Loucy (cell line): ENCODE data around the gene BBOF1.
A peak's percentile ranks its signal among the peaks of the same experiment; 100 is the strongest.

Experiments used
- H2AFZ ChIP-seq: fragments of 200-600 bp; sonication (generic); 2 replicates; pipeline ENCODE4 v1.6.0; 2016; ENCODE audit warnings: antibody characterized with exemption, mild to moderate bottlenecking, low read length, moderate library complexity
- H3F3A ChIP-seq: fragments of 200-600 bp; 2 replicates; pipeline ENCODE4 v1.6.0; 2016; ENCODE audit warnings: antibody characterized with exemption, low read depth, mild to moderate bottlenecking
- H3K27me3 ChIP-seq: fragments of 200-600 bp; sonication (generic); 2 replicates; pipeline ENCODE4 v1.6.1; 2014; ENCODE audit warnings: low read length, mild to moderate bottlenecking; ENCODE audit not compliant: insufficient read depth, poor library complexity, severe bottlenecking
- H3K36me3 ChIP-seq: fragments of 200-600 bp; sonication (generic); 2 replicates; pipeline ENCODE4 v1.6.1; 2016; ENCODE audit warnings: low read length; ENCODE audit not compliant: insufficient read depth
- H3K4me1 ChIP-seq: fragments of 200-600 bp; sonication (generic); 2 replicates; pipeline ENCODE4 v1.5.1; 2014; ENCODE audit warnings: low read length, mild to moderate bottlenecking; ENCODE audit not compliant: insufficient read depth, poor library complexity, severe bottlenecking
- H3K4me2 ChIP-seq: fragments of 200-600 bp; sonication (generic); 2 replicates; pipeline ENCODE4 v1.6.0; 2014; ENCODE audit warnings: antibody characterized with exemption, low read length, low read depth, mild to moderate bottlenecking; ENCODE audit not compliant: poor library complexity, severe bottlenecking
- H3K4me3 ChIP-seq: fragments of 200-600 bp; sonication (generic); 2 replicates; pipeline ENCODE4 v1.5.1; 2014; ENCODE audit warnings: low read length, mild to moderate bottlenecking, mixed read lengths; ENCODE audit not compliant: poor library complexity, severe bottlenecking
- H3K79me2 ChIP-seq: fragments of 200-600 bp; sonication (generic); 2 replicates; pipeline ENCODE4 v1.6.1; 2014; ENCODE audit warnings: low read length; ENCODE audit not compliant: insufficient read depth
- H3K9ac ChIP-seq: fragments of 200-600 bp; sonication (generic); 2 replicates; pipeline ENCODE4 v1.6.0; 2014; ENCODE audit warnings: mild to moderate bottlenecking, low read depth, low read length, moderate library complexity; ENCODE audit not compliant: poor library complexity, severe bottlenecking
- H3K9me2 ChIP-seq: fragments of 200-600 bp; sonication (generic); replicated peaks from 2 replicates; pipeline ENCODE4 v1.6.1; 2016; ENCODE audit warnings: low read depth, low read length, mixed read lengths
- H3K9me3 ChIP-seq: fragments of 200-600 bp; sonication (generic); 2 replicates; pipeline ENCODE4 v1.6.1; 2014; ENCODE audit warnings: mild to moderate bottlenecking, antibody characterized with exemption, low read length, low read depth; ENCODE audit not compliant: insufficient read depth
- H4K20me1 ChIP-seq: fragments of 200-600 bp; sonication (generic); 2 replicates; pipeline ENCODE4 v1.6.0; 2014; ENCODE audit warnings: antibody characterized with exemption, low read length, mild to moderate bottlenecking; ENCODE audit not compliant: insufficient read depth, poor library complexity, severe bottlenecking
- CTCF ChIP-seq: fragments of 200-600 bp; sonication (generic); conservative IDR thresholded peaks from 2 replicates; pipeline ENCODE4 v1.5.1; 2014; ENCODE audit warnings: mild to moderate bottlenecking, antibody characterized with exemption, low read length
- EZH2phosphoT487 ChIP-seq: fragments of 200-600 bp; IDR thresholded peaks from 2 replicates; pipeline ENCODE4 v1.6.1; 2018; ENCODE audit warnings: antibody characterized with exemption, mild to moderate bottlenecking, moderate library complexity, borderline replicate concordance

The BBOF1 gene

GRCh38 chr14:74085047-74085637, 66.0 kb downstream of the BBOF1 start:
- H3K9me2 ChIP-seq: no peaks in the 10 kb centered on the region
- peak overlapping the region; percentile 84 for H3K4me3 ChIP-seq
- no peaks in the 10 kb centered on the region for H3K36me3 ChIP-seq
- H3K27me3 ChIP-seq: no peaks in the 10 kb centered on the region
- TF ChIP-seq CTCF (no peak), EZH2phosphoT487 (no peak)
- H3F3A ChIP-seq: no peaks in the 10 kb centered on the region
- H3K4me1 ChIP-seq: peaks cover 10% of the 10 kb centered on the region
- H3K4me2 ChIP-seq: peak overlapping the region; percentile 83
- no peaks in the 10 kb centered on the region for H3K9me3 ChIP-seq
- no peaks in the 10 kb centered on the region for H4K20me1 ChIP-seq
- peaks cover 27% of the 10 kb centered on the region for H3K79me2 ChIP-seq
- H2AFZ ChIP-seq: peak overlapping the region; percentile 87
- H3K9ac ChIP-seq: peak overlapping the region; percentile 76

- H3K9ac ChIP-seq: peak overlapping the region; percentile 76
- peak overlapping the region; percentile 84 for H3K4me3 ChIP-seq
- H3K9me2 ChIP-seq: no peaks in the 10 kb centered on the region
- no peak overlapping the region for H2AFZ ChIP-seq
- H3K79me2 ChIP-seq: peaks cover 27% of the 10 kb centered on the region
- H4K20me1 ChIP-seq: peaks cover 2% of the 10 kb centered on the region
- H3K4me1 ChIP-seq: peaks cover 10% of the 10 kb centered on the region
- H3K9me3 ChIP-seq: no peaks in the 10 kb centered on the region
- H3F3A ChIP-seq: no peaks in the 10 kb centered on the region
- no peaks in the 10 kb centered on the region for H3K36me3 ChIP-seq
- no peak for TF ChIP-seq CTCF
- no peak for TF ChIP-seq EZH2phosphoT487
- peak overlapping the region; percentile 83 for H3K4me2 ChIP-seq
- no peaks in the 10 kb centered on the region for H3K27me3 ChIP-seq
Measured at GRCh38 chr14:74085828-74086227, 66.7 kb downstream of the BBOF1 start.

GRCh38 chr14:74089251-74090020, 70.3 kb downstream of the BBOF1 start:
- peaks cover 5% of the 10 kb centered on the region for H4K20me1 ChIP-seq
- H3K27me3 ChIP-seq: no peaks in the 10 kb centered on the region
- H3K4me2 ChIP-seq: no peak overlapping the region
- H3K79me2 ChIP-seq: peaks cover 22% of the 10 kb centered on the region
- no peak overlapping the region for H2AFZ ChIP-seq
- no peaks in the 10 kb centered on the region for H3F3A ChIP-seq
- no peak overlapping the region for H3K9ac ChIP-seq
- no peaks in the 10 kb centered on the region for H3K36me3 ChIP-seq
- H3K4me3 ChIP-seq: no peak overlapping the region
- TF ChIP-seq EZH2phosphoT487: no peak
- no peak for TF ChIP-seq CTCF
- H3K9me2 ChIP-seq: no peaks in the 10 kb centered on the region
- no peaks in the 10 kb centered on the region for H3K9me3 ChIP-seq
- H3K4me1 ChIP-seq: peaks cover 3% of the 10 kb centered on the region
